GM23338 (cell line): ENCODE measurements around the gene PPFIA4. TPM values are rescaled to one million over a fixed set of nuclear protein-coding genes. Genes with fewer than 3 reads are reported as not detected.

Experiments
- ATAC-seq: fragments of 200-7000 bp; cut with Tn5 transposase; 3 replicates; pipeline ENCODE4 v1.9.1; 2020
- DNase-seq: peaks from one replicate; pipeline ENCODE4 v3.0.0-alpha.2; 2015; ENCODE audit warnings: low spot score
- H2AFZ ChIP-seq: fragments of 200-600 bp; sonication (generic); 2 replicates; pipeline ENCODE4 v1.8.0; 2016; ENCODE audit warnings: antibody characterized with exemption, mild to moderate bottlenecking, moderate library complexity
- H3F3A ChIP-seq: fragments of 200-600 bp; sonication (generic); replicated peaks from 2 replicates; pipeline ENCODE4 v1.8.0; 2017; ENCODE audit warnings: antibody characterized with exemption, mixed run types, low read depth
- H3K27ac ChIP-seq: fragments of 200-600 bp; sonication (generic); 2 replicates; pipeline ENCODE4 v1.6.1; 2016; ENCODE audit warnings: low read depth
- H3K27me3 ChIP-seq: fragments of 200-600 bp; sonication (generic); 2 replicates; pipeline ENCODE4 v1.8.0; 2016; ENCODE audit warnings: mild to moderate bottlenecking, mixed run types, moderate library complexity; ENCODE audit not compliant: insufficient read depth
- H3K36me3 ChIP-seq: fragments of 200-600 bp; sonication (generic); 2 replicates; pipeline ENCODE4 v1.8.0; 2016; ENCODE audit warnings: mild to moderate bottlenecking; ENCODE audit not compliant: insufficient read depth
- H3K4me1 ChIP-seq: fragments of 200-600 bp; sonication (generic); 2 replicates; pipeline ENCODE4 v1.8.0; 2016; ENCODE audit warnings: mild to moderate bottlenecking, moderate library complexity; ENCODE audit not compliant: insufficient read depth
- H3K4me2 ChIP-seq: fragments of 200-600 bp; sonication (generic); 2 replicates; pipeline ENCODE4 v1.7.1; 2017; ENCODE audit warnings: mixed run types
- H3K4me3 ChIP-seq: fragments of 200-600 bp; sonication (generic); 2 replicates; pipeline ENCODE4 v1.6.1; 2016; ENCODE audit warnings: mixed run types
- H3K79me2 ChIP-seq: fragments of 200-600 bp; sonication (generic); replicated peaks from 2 replicates; pipeline ENCODE4 v1.8.0; 2017; ENCODE audit warnings: mild to moderate bottlenecking; ENCODE audit not compliant: insufficient read depth
- H3K9me2 ChIP-seq: fragments of 200-600 bp; sonication (generic); 2 replicates; pipeline ENCODE4 v1.8.0; 2017; ENCODE audit not compliant: insufficient read depth
- H4K20me1 ChIP-seq: fragments of 200-600 bp; sonication (generic); replicated peaks from 2 replicates; pipeline ENCODE4 v1.8.0; 2017; ENCODE audit warnings: mild to moderate bottlenecking; ENCODE audit not compliant: insufficient read depth
- H3K27ac Mint-ChIP-seq: 2 replicates; pipeline ENCODE4 v1.8.0; 2020; ENCODE audit warnings: inconsistent platforms, mild to moderate bottlenecking, moderate library complexity, mixed read lengths
- H3K27me3 Mint-ChIP-seq: 3 replicates; pipeline ENCODE4 v1.8.0; 2022; ENCODE audit warnings: low read depth, mild to moderate bottlenecking, moderate library complexity, mixed read lengths, inconsistent platforms; ENCODE audit not compliant: insufficient read depth, poor library complexity
- H3K36me3 Mint-ChIP-seq: 3 replicates; pipeline ENCODE4 v1.8.0; 2021; ENCODE audit warnings: low read depth, mild to moderate bottlenecking, inconsistent platforms, moderate library complexity, mixed read lengths
- H3K4me1 Mint-ChIP-seq: 3 replicates; pipeline ENCODE4 v1.8.0; 2020; ENCODE audit warnings: mild to moderate bottlenecking, inconsistent platforms, mixed read lengths
- H3K4me3 Mint-ChIP-seq: 3 replicates; pipeline ENCODE4 v1.8.0; 2021; ENCODE audit warnings: moderate library complexity, mild to moderate bottlenecking, inconsistent platforms, mixed read lengths
- H3K9me3 Mint-ChIP-seq: 3 replicates; pipeline ENCODE4 v1.8.0; 2020; ENCODE audit warnings: moderate library complexity, mild to moderate bottlenecking, inconsistent platforms, mixed read lengths
- CTCF ChIP-seq, 2 experiments: fragments of 200-600 bp in 1 of 2; sonication (generic) in 1 of 2; conservative IDR thresholded peaks; 2 replicates each; pipeline versions ENCODE4 v1.5.1 to v1.6.1; 2016 to 2017; ENCODE audit warnings: antibody characterized with exemption in 2 of 2, low read depth in 2 of 2, mild to moderate bottlenecking in 2 of 2, moderate library complexity in 1 of 2
- JUNB ChIP-seq: IDR thresholded peaks from one replicate; pipeline ENCODE4 v1.6.1; 2016; ENCODE audit warnings: antibody characterized with exemption; ENCODE audit not compliant: unreplicated experiment
- POLR2AphosphoS5 ChIP-seq: IDR thresholded peaks from 2 replicates; pipeline ENCODE4 v1.6.1; 2016; ENCODE audit warnings: antibody characterized with exemption, low read depth
- ZNF331 ChIP-seq: fragments of 250-450 bp; sonication (Bioruptor Pico); IDR thresholded peaks from 2 replicates; pipeline ENCODE4 v1.5.0; 2020; ENCODE audit warnings: low read depth, mild to moderate bottlenecking, moderate library complexity
- ZNF462 ChIP-seq: fragments of 250-450 bp; sonication (Bioruptor Pico); IDR thresholded peaks from 2 replicates; pipeline ENCODE4 v1.5.0; 2020; ENCODE audit warnings: mild to moderate bottlenecking, moderate library complexity
- polyA plus RNA-seq: library from polyadenylated mRNA; unstranded; fragments of >200 nt; fragmentation: Nextera tagmentation; extraction: Ambion mirVana; gene quantifications from 2 replicates; pipeline ENCODE4 v1.2.1, GENCODE V29; 2016
- total RNA-seq: library from RNA; depleted of rRNA; stranded (reverse); fragments of >200 nt; shearing (Covaris generic); gene quantifications from 2 replicates; pipeline ENCODE4 v1.2.3, GENCODE V29; 2014

Gene PPFIA4
- total and polyA plus RNA-seq, 2 experiments from 2014 or later = 1.3 to 7.6 TPM

- no peaks in the 10 kb centered on the region for H3K9me2 ChIP-seq
- no peak overlapping the region for H3K4me2 ChIP-seq
- peaks cover 25% of the 10 kb centered on the region for H3K27me3 Mint-ChIP-seq
- H3K36me3 ChIP-seq = no peaks in the 10 kb centered on the region
- no peak for ATAC-seq
- TF ChIP-seq CTCF (conservative IDR thresholded peaks at IDR 0.05; ENCODE audit: low read depth in 2 of 2) (no peak), ZNF462 (no peak), JUNB (no peak), ZNF331 (CRISPR knock-in tag) (no peak), POLR2AphosphoS5 (no peak)
- no peak overlapping the region for H3K4me3 ChIP-seq
- H2AFZ ChIP-seq = no peak overlapping the region
- DNase-seq = no peak
- H4K20me1 ChIP-seq = no peaks in the 10 kb centered on the region
- no peaks in the 10 kb centered on the region for H3K36me3 Mint-ChIP-seq
- no peaks in the 10 kb centered on the region for H3K79me2 ChIP-seq
- no peaks in the 10 kb centered on the region for H3F3A ChIP-seq
- no peak overlapping the region; the same call in 2 of the 3 replicates for H3K4me3 Mint-ChIP-seq
- peaks cover 5% of the 10 kb centered on the region; the same call in 1 of the 2 replicates for H3K4me1 ChIP-seq
- no peaks in the 10 kb centered on the region; the same call in 2 of the 3 replicates for H3K9me3 Mint-ChIP-seq
- no peak overlapping the region for H3K27ac Mint-ChIP-seq
- H3K27ac ChIP-seq = no peak overlapping the region
- H3K27me3 ChIP-seq = peaks cover 14% of the 10 kb centered on the region
- H3K4me1 Mint-ChIP-seq = peaks cover 23% of the 10 kb centered on the region
Observed at GRCh38 chr1:203121186-203122015, 95.1 kb downstream of the PPFIA4 start.
